K562 (cell line): ENCODE measurements around the gene TPX2. TPM values are rescaled to one million over a fixed set of nuclear protein-coding genes. Genes with fewer than 3 reads are reported as not detected.

Experiments
- ATF1 ChIP-seq, 2 experiments: fragments of 450-650 bp in 1 of 2; IDR thresholded peaks; 2 replicates each; pipeline ENCODE4 v1.6.1; 2016; ENCODE audit warnings: missing compliant biosample characterization in 1 of 2, missing genetic modification characterization in 1 of 2
- GATAD2A ChIP-seq: fragments of 450-650 bp; IDR thresholded peaks from 2 replicates; pipeline ENCODE4 v1.6.1; 2017
- HDAC2 ChIP-seq: fragments of 450-650 bp; IDR thresholded peaks from 2 replicates; pipeline ENCODE4 v1.6.1; 2016; ENCODE audit warnings: mild to moderate bottlenecking
- HNRNPUL1 ChIP-seq: fragments of 200-400 bp; formaldehyde crosslinking; IDR thresholded peaks from 2 replicates; pipeline ENCODE4 v1.6.1; 2017; ENCODE audit warnings: low read length
- SP1 ChIP-seq: sonication (generic); formaldehyde crosslinking; IDR thresholded peaks from 2 replicates; pipeline ENCODE4 v1.8.1; 2022; ENCODE audit warnings: mild to moderate bottlenecking, missing genetic modification reagents
- ZBTB7A ChIP-seq: IDR thresholded peaks from 2 replicates; pipeline ENCODE4 v1.6.1; 2011; ENCODE audit warnings: low read depth, mild to moderate bottlenecking, low read length, moderate library complexity, borderline replicate concordance; ENCODE audit not compliant: control insufficient read depth
- polyA plus RNA-seq, 8 experiments: library from polyadenylated mRNA; depleted of rRNA in 4 of 8; stranded (reverse) in 5 of 8; unstranded in 3 of 8; fragments of >200 nt; fragmentation: Nextera tagmentation in 2 of 8; fragmentation: Illumina TruSeq in 1 of 8; extraction: Ambion mirVana in 2 of 8; extraction: Trizol in 1 of 8; gene quantifications; 2 replicates each; pipeline versions ENCODE4 v1.2.1 to v1.2.3, GENCODE V29; 2011 to 2014; ENCODE audit warnings: inconsistent platforms in 1 of 8, missing spikeins in 1 of 8
- total RNA-seq, 7 experiments: library from RNA; depleted of rRNA in 6 of 7; stranded (reverse); fragments of >200 nt in 6 of 7; fragmentation: Illumina TruSeq in 2 of 7; extraction: Trizol in 2 of 7; gene quantifications; 2 replicates each; pipeline versions ENCODE4 v1.2.1 to v1.2.3, GENCODE V29; 2011 to 2021; ENCODE audit warnings: low replicate concordance in 1 of 7
- TF ChIP-seq, protein P1 (sequence below), 2 experiments: fragments of 450-650 bp; formaldehyde crosslinking in 1 of 2; IDR thresholded peaks; 2 replicates each; pipeline versions ENCODE4 v1.4.0 to v1.6.1; 2014 to 2020; ENCODE audit warnings: mild to moderate bottlenecking in 2 of 2, borderline replicate concordance in 1 of 2, low read depth in 1 of 2
- TF ChIP-seq, protein P2 (sequence below): fragments of 450-650 bp; IDR thresholded peaks from one replicate; pipeline ENCODE4 v1.6.1; 2018; ENCODE audit warnings: mild to moderate bottlenecking, moderate library complexity; ENCODE audit not compliant: partially characterized antibody
- TF ChIP-seq, protein P3 (sequence below): fragments of 450-650 bp; IDR thresholded peaks from 2 replicates; pipeline ENCODE4 v1.6.1; 2016
- TF ChIP-seq, protein P4 (sequence below), 2 experiments: IDR thresholded peaks; 2 replicates each; pipeline ENCODE4 v1.6.1; 2011; ENCODE audit warnings: borderline replicate concordance in 1 of 2, control low read depth in 1 of 2, low read depth in 1 of 2, low read length in 1 of 2, mild to moderate bottlenecking in 1 of 2, mixed read lengths in 1 of 2, moderate library complexity in 1 of 2; ENCODE audit not compliant: insufficient read depth in 1 of 2, insufficient read length in 1 of 2, poor library complexity in 1 of 2, severe bottlenecking in 1 of 2; ENCODE audit errors: extremely low read depth in 1 of 2
- TF ChIP-seq, protein P5 (sequence below): fragments of 450-650 bp; IDR thresholded peaks from 2 replicates; pipeline ENCODE4 v1.7.0; 2016; ENCODE audit warnings: borderline replicate concordance

Gene TPX2
- total and polyA plus RNA-seq, 9 of the 15 experiments (the other 6 are each of a cell fraction or from before 2014, with no cell fraction given), result 48.0 to 241 (median 133) TPM

DNA sequence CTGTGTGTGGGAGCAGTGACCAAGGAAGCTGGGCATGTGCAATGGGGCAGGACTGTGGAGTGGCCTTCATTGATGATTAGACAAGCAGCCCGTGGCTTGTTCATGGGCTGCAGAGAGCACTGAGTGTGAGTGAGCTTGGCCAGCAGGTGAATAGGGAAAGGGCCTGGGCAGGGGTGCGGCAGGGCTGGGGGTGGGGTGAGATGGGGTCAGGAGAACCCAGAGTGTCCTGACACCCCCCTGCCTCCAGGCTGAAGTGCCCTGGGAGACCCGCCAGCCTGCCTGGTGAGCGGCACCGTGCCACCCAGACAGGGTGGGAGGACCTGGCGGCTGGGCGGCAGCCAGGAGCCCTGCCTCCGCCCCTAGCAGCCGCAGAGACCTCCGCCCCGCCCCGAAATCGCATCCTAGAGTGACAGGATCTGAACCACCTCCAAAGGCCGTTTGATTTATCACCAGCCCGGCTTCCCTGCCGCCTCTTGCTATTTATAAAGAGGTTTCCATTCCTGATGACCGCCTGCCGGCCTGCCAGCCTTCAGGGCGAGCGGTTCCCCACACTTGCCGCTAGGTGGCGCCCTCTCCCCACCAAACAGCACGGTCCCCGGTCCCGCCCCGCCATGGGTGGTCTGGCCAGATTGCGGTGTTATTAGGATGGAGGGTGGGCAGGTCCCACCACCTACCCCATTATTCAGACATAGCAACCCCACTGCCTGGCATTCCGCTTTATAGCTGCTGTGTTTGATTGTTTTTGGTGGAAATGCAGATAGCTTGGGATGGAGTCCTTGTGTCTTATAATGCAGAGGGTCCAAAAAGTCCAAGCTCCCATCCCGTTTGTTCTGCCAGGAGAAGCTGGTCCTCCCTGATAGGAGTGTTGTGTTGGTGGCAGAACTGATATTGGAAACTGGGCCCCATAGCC, 83.6 kb downstream of the TPX2 start (continued):
- TF ChIP-seq, protein P1, sequence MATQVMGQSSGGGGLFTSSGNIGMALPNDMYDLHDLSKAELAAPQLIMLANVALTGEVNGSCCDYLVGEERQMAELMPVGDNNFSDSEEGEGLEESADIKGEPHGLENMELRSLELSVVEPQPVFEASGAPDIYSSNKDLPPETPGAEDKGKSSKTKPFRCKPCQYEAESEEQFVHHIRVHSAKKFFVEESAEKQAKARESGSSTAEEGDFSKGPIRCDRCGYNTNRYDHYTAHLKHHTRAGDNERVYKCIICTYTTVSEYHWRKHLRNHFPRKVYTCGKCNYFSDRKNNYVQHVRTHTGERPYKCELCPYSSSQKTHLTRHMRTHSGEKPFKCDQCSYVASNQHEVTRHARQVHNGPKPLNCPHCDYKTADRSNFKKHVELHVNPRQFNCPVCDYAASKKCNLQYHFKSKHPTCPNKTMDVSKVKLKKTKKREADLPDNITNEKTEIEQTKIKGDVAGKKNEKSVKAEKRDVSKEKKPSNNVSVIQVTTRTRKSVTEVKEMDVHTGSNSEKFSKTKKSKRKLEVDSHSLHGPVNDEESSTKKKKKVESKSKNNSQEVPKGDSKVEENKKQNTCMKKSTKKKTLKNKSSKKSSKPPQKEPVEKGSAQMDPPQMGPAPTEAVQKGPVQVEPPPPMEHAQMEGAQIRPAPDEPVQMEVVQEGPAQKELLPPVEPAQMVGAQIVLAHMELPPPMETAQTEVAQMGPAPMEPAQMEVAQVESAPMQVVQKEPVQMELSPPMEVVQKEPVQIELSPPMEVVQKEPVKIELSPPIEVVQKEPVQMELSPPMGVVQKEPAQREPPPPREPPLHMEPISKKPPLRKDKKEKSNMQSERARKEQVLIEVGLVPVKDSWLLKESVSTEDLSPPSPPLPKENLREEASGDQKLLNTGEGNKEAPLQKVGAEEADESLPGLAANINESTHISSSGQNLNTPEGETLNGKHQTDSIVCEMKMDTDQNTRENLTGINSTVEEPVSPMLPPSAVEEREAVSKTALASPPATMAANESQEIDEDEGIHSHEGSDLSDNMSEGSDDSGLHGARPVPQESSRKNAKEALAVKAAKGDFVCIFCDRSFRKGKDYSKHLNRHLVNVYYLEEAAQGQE (IDR thresholded peaks at IDR 0.05; ENCODE audit: borderline replicate concordance), result peak; percentile 82; the same call in 1 of the 2 replicates
- TF ChIP-seq, protein P1 (CRISPR knock-in tag; IDR thresholded peaks at IDR 0.05; ENCODE audit: low read depth), result no peak
- TF ChIP-seq HNRNPUL1, result no peak
- TF ChIP-seq, protein P2, sequence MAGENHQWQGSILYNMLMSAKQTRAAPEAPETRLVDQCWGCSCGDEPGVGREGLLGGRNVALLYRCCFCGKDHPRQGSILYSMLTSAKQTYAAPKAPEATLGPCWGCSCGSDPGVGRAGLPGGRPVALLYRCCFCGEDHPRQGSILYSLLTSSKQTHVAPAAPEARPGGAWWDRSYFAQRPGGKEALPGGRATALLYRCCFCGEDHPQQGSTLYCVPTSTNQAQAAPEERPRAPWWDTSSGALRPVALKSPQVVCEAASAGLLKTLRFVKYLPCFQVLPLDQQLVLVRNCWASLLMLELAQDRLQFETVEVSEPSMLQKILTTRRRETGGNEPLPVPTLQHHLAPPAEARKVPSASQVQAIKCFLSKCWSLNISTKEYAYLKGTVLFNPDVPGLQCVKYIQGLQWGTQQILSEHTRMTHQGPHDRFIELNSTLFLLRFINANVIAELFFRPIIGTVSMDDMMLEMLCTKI, result no peak
- no peak for TF ChIP-seq HDAC2
- 0 out of 2 replicates have a peak, but pooled peaks have one; percentile 59 for TF ChIP-seq SP1 (CRISPR knock-in tag)
- no peak for TF ChIP-seq ATF1 (CRISPR knock-in tag; IDR thresholded peaks at IDR 0.05)
- no peak for TF ChIP-seq ATF1 (tag; IDR thresholded peaks at IDR 0.05)
- TF ChIP-seq, protein P3, sequence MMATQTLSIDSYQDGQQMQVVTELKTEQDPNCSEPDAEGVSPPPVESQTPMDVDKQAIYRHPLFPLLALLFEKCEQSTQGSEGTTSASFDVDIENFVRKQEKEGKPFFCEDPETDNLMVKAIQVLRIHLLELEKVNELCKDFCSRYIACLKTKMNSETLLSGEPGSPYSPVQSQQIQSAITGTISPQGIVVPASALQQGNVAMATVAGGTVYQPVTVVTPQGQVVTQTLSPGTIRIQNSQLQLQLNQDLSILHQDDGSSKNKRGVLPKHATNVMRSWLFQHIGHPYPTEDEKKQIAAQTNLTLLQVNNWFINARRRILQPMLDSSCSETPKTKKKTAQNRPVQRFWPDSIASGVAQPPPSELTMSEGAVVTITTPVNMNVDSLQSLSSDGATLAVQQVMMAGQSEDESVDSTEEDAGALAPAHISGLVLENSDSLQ, result peak; percentile 62
- TF ChIP-seq, protein P4, sequence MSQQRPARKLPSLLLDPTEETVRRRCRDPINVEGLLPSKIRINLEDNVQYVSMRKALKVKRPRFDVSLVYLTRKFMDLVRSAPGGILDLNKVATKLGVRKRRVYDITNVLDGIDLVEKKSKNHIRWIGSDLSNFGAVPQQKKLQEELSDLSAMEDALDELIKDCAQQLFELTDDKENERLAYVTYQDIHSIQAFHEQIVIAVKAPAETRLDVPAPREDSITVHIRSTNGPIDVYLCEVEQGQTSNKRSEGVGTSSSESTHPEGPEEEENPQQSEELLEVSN (IDR thresholded peaks at IDR 0.05; ENCODE audit: borderline replicate concordance in 1 of 2, extremely low read depth in 1 of 2, insufficient read depth in 1 of 2, insufficient read length in 1 of 2, low read depth in 1 of 2, low read length in 1 of 2, poor library complexity in 1 of 2, severe bottlenecking in 1 of 2), result no peak
- no peak for TF ChIP-seq GATAD2A
- TF ChIP-seq, protein P5, sequence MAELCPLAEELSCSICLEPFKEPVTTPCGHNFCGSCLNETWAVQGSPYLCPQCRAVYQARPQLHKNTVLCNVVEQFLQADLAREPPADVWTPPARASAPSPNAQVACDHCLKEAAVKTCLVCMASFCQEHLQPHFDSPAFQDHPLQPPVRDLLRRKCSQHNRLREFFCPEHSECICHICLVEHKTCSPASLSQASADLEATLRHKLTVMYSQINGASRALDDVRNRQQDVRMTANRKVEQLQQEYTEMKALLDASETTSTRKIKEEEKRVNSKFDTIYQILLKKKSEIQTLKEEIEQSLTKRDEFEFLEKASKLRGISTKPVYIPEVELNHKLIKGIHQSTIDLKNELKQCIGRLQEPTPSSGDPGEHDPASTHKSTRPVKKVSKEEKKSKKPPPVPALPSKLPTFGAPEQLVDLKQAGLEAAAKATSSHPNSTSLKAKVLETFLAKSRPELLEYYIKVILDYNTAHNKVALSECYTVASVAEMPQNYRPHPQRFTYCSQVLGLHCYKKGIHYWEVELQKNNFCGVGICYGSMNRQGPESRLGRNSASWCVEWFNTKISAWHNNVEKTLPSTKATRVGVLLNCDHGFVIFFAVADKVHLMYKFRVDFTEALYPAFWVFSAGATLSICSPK, result no peak
- peak; percentile 35; the same call in 1 of the 2 replicates for TF ChIP-seq ZBTB7A
